GM12875 (cell line): Measurements from ENCODE around the gene MYO3B.
A peak's percentile ranks its signal among the peaks of the same experiment; 100 is the strongest.

Experiments used
- H3K4me3 ChIP-seq: one replicate; pipeline ENCODE4 v1.5.1; 2011; ENCODE audit warnings: low read depth, low read length, control low read depth
- CTCF ChIP-seq: IDR thresholded peaks from 2 replicates; pipeline ENCODE4 v1.5.1; 2011; ENCODE audit warnings: low read depth, mild to moderate bottlenecking, control low read depth, inconsistent platforms, low read length, moderate library complexity, borderline replicate concordance; ENCODE audit not compliant: insufficient read depth

The MYO3B gene

GRCh38 chr2:170391018-170391417 is 213.1 kb downstream of the MYO3B start:
- H3K4me3 ChIP-seq: no peak overlapping the region
- TF ChIP-seq CTCF: no peak

- H3K4me3 ChIP-seq: no peak overlapping the region
- TF ChIP-seq CTCF: no peak
Observed at GRCh38 chr2:170391697-170392096, 213.8 kb downstream of the MYO3B start.

- no peak overlapping the region for H3K4me3 ChIP-seq
- TF ChIP-seq CTCF: no peak
Observed at GRCh38 chr2:170393861-170394498, 216.0 kb downstream of the MYO3B start.

- no peak overlapping the region for H3K4me3 ChIP-seq
- no peak for TF ChIP-seq CTCF
Observed at GRCh38 chr2:170394641-170395387, 216.9 kb downstream of the MYO3B start.

- TF ChIP-seq CTCF: peak; percentile 4; the same call in 1 of the 2 replicates
- H3K4me3 ChIP-seq: no peak overlapping the region
Observed at GRCh38 chr2:170396799-170397459, 219.0 kb downstream of the MYO3B start.

GRCh38 chr2:170401187-170401586 is 223.2 kb downstream of the MYO3B start:
- no peak for TF ChIP-seq CTCF
- no peak overlapping the region for H3K4me3 ChIP-seq
